IPS DF 19.7 (cell line): ENCODE data around the gene ITIH3.

ENCODE experiments used
- DNase-seq: peaks from one replicate; pipeline ENCODE4 v3.0.0-alpha.2; 2013; ENCODE audit warnings: low read depth, low spot score

The ITIH3 gene

GRCh38 chr3:52845691-52846431, 51.3 kb downstream of the ITIH3 start:
- DNase-seq: no peak

GRCh38 chr3:52846432-52846965, 51.9 kb downstream of the ITIH3 start:
- DNase-seq: no peak

- no peak for DNase-seq
Observed at GRCh38 chr3:52847241-52847640, 52.6 kb downstream of the ITIH3 start.

DNA sequence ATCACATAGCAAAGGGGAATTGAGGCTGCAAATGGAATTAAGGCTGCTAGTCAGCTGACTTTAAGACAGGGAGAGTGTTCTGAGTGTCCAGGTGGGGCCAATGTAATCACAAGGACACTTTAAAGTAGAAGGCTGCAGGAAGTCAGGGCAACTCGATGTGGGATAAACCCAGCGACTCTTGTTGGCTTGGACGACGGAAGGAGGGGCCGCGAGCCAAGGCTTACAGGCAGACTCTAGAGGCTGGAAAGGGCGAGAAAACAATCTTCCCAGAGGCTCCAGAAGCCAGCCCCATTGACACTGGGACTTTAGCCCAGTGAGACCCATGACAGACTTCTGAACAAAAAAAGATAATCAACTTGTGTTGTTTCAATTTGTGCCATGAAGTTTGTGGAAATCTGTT, 53.1 kb downstream of the ITIH3 start:
- no peak for DNase-seq

DNA sequence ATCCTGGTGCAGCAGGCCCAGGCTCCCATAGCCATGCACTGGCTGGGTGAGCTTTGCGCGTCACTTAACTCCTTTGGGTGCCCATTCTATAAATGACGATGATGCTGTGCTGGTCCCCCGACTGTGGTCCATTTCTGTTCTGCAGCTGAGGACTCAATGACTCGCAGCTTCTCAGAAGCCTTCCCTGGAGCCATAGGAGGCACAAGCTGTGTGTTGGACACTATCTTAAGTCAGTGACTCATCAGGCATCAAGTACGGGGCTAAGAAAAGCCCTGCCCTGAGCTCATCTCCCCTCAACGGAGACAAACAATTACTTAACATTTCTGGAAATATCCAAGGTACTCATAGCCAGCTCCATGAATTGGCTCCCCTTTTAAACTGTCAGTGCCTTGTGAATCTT, 54.0 kb downstream of the ITIH3 start:
- DNase-seq: no peak

DNA sequence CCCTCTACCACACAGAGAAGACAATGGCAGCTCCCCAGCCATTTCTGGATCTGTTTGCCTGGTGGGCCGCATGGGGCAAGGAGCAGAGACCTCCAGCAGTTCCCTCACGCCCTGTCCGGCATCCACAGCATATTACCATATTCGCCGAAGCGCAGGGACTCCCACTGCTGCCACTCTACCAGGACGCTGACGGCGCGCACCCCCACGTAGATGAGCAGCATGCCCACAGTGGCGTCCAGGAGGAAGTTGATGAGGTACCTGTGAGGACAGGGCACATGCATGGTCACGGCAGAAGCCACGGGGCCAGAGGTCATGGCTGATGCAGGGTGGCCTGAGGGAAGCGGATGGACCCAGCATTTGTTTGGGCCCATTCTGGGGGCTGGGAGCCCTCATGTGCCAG, 55.1 kb downstream of the ITIH3 start:
- no peak for DNase-seq

DNA sequence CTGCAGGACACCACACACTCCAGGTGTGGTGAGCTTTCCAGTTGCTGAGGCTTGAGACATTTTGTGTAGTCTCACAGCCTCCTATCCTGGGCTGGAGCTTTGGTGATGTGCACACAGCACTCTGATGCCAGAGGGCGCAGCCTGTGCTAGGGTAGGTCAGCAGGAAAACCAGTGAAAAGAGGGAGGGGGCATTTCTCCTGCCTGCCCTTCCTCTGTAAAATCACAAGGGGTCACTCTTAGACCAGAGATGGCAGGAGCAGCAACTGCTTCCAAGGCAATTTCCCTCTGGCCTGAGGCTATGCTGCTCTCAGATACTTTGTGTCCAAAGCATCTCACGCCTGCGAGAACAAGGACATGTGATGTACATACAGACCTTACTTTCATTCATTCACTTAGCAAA, 56.8 kb downstream of the ITIH3 start:
- peak; percentile 42 for DNase-seq

GRCh38 chr3:52852419-52852818, 57.8 kb downstream of the ITIH3 start:
- DNase-seq: no peak

- DNase-seq: no peak
Observed at GRCh38 chr3:52854013-52854412, 59.4 kb downstream of the ITIH3 start.

DNA sequence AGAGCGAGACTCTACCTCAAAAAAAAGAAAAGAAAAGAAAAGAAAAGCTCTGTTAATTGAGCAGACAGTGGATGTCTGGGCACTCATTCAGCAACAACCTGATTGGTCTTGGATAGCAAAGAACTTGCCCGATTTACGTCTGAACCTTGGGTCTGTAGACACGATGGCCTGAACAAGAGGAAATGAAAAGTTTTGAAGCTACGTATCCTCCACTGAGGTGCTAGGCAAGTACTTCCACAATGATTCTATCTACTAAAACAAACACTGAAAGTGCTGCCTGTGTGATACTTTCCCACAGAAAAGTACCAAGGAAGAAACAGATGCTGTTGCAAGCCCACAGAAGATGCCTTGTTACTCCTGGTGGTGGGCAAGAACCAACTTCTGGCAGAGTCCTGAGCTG, 62.1 kb downstream of the ITIH3 start:
- no peak for DNase-seq

DNA sequence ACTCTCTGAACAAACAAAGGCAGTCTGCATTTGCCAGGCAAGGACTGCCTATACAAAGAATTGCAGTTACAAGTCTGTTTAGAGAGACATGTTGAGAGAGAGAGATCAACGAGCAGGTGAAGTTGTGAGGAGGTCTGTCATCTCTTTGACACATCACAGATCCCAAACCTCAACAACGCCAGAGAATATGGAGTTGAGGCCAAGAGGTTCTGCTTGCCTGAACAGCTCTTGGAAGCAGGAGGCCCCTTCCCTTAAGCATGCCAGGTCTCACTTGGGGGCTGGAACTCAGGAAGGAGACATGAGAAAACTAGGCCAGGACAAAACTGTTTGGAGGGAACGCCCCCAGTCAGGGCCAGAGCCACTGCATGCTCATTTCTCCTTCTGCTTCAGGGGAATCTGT, 62.5 kb downstream of the ITIH3 start:
- DNase-seq: no peak

GRCh38 chr3:52857864-52858263, 63.3 kb downstream of the ITIH3 start:
- DNase-seq: no peak
